Lower leg skin (tissue), 4 donors: ENCODE measurements around the gene TANGO6. TPM values are rescaled to one million over a fixed set of nuclear protein-coding genes. Genes with fewer than 3 reads are reported as not detected.

Source experiments
- DNase-seq, 2 donors: peaks; one replicate each; pipeline ENCODE4 v3.0.0-alpha.2; 2019; ENCODE audit warnings: low spot score in 2 of 2
- H3K4me3 ChIP-seq: fragments of 200-600 bp; sonication (generic); 2 replicates; pipeline ENCODE4 v1.5.1; 2017; ENCODE audit warnings: mild to moderate bottlenecking, low read depth; ENCODE audit not compliant: poor library complexity, severe bottlenecking
- CTCF ChIP-seq, 3 donors: fragments of 450-650 bp; IDR thresholded peaks; one replicate each; pipeline ENCODE4 v1.5.1; 2016; ENCODE audit warnings: antibody characterized with exemption in 3 of 3, mild to moderate bottlenecking in 3 of 3, moderate library complexity in 2 of 3
- POLR2A ChIP-seq, 2 donors: fragments of 450-650 bp; IDR thresholded peaks; one replicate each; pipeline ENCODE4 v1.6.1; 2016 to 2017; ENCODE audit warnings: antibody characterized with exemption in 2 of 2, mild to moderate bottlenecking in 1 of 2, moderate library complexity in 1 of 2
- WGBS, 2 donors: methylation state at CpG; one replicate each; pipeline ENCODE4 v1.1.5; 2018; 5-methylcytosine and 5-hydroxymethylcytosine counted together
- intact Hi-C: fragments of 100-400 bp; cut with DNase I; formaldehyde crosslinking; loops from one replicate; pipeline ENCODE4 v1.15.0; 2023; ENCODE audit warnings: low total_unique reads
- total RNA-seq, 4 donors: library from RNA; depleted of rRNA; stranded (reverse); fragments of >200 nt; gene quantifications; one replicate each; pipeline ENCODE4 v1.1.0, GENCODE V29; 2016

TANGO6 gene
- total RNA-seq, 4 donors from 2014 or later: 7.9 to 17.0 (median 8.6) TPM

- intact Hi-C loops: loop anchor here (10.0 kb wide), 3 partner anchors 223 to 593 kb away; partner anchors contain the start of genes TANGO6 and ZFP90
- TF ChIP-seq CTCF (IDR thresholded peaks at IDR 0.05): no peak
- no peak for TF ChIP-seq POLR2A (IDR thresholded peaks at IDR 0.05)
- 89 to 90% methylated on average over 12 of the region's 12 CpGs for WGBS, 2 donors
- H3K4me3 ChIP-seq: no peak overlapping the region
- no peak for DNase-seq
Observed at GRCh38 chr16:69127966-69128510, 284.7 kb downstream of the TANGO6 start.

- 55 to 58% methylated on average over 6 of the region's 6 CpGs for WGBS, 2 donors
- no peak overlapping the region for H3K4me3 ChIP-seq
- no peak for TF ChIP-seq POLR2A (IDR thresholded peaks at IDR 0.05)
- no peak for TF ChIP-seq CTCF (IDR thresholded peaks at IDR 0.05)
- no peak for DNase-seq
- intact Hi-C loops: no loop called here
Observed at GRCh38 chr16:69130461-69130860, 287.1 kb downstream of the TANGO6 start.

GRCh38 chr16:69131167-69131838, 288.0 kb downstream of the TANGO6 start:
- TF ChIP-seq POLR2A (IDR thresholded peaks at IDR 0.05) (no peak), CTCF (IDR thresholded peaks at IDR 0.05) (no peak)
- WGBS, 2 donors: 0 to 2% methylated on average over 15 of the region's 15 CpGs
- DNase-seq: no peak
- H3K4me3 ChIP-seq: peak overlapping the region; percentile 81
- intact Hi-C loops: no loop called here

GRCh38 chr16:69131839-69132423, 288.6 kb downstream of the TANGO6 start:
- peak overlapping the region; percentile 81 for H3K4me3 ChIP-seq
- intact Hi-C loops: no loop called here
- peak; percentile 58 to 95 for DNase-seq
- 1 to 2% methylated on average over 42 to 52 of the region's 53 CpGs for WGBS, 2 donors
- TF ChIP-seq CTCF (IDR thresholded peaks at IDR 0.05): peak in 1 of 3 donors; percentile 29
- no peak for TF ChIP-seq POLR2A (IDR thresholded peaks at IDR 0.05)

- intact Hi-C loops: no loop called here
- WGBS, 2 donors: 1% methylated on average over 52 to 61 of the region's 78 CpGs
- H3K4me3 ChIP-seq: peak within 1 kb of the TSS; percentile 81
- TF ChIP-seq CTCF (IDR thresholded peaks at IDR 0.05) (no peak), POLR2A (IDR thresholded peaks at IDR 0.05) (peak in 1 of 2 donors; percentile 97)
- peak; percentile 73 to 97 for DNase-seq
Observed at GRCh38 chr16:69132424-69133252, 289.3 kb downstream of the TANGO6 start, which contains the start of the genes CHTF8 and UTP4. Gene CHTF8 (minus strand): TSS chr16:69132588. CDS start chr16:69121458, 11,130 bp downstream. Gene UTP4 (plus strand): TSS chr16:69132649. CDS start chr16:69133460, 811 bp downstream.
